B cell (primary cell): Measurements from ENCODE around the gene KIF22. TPM values are rescaled to one million over a fixed set of nuclear protein-coding genes. Genes with fewer than 3 reads are reported as not detected.
A peak's percentile ranks its signal among the peaks of the same experiment; 100 is the strongest.

ENCODE experiments used
- ATAC-seq: fragments of 200-7000 bp; cut with Tn5 transposase; one replicate; pipeline ENCODE4 v1.10.0; 2021; ENCODE audit warnings: low read depth, mild to moderate bottlenecking, moderate number of reproducible peaks, moderate library complexity
- CTCF ChIA-PET: fragments of 350-600 bp; sonication (Branson Sonifier 250); formaldehyde crosslinking; loops from one replicate; lab custom pipeline; 2021; ENCODE audit warnings: antibody characterized with exemption, inconsistent platforms; lab: Charles Lee
- POLR2A ChIA-PET: fragments of 350-600 bp; sonication (Branson Sonifier 250); formaldehyde crosslinking; loops from one replicate; lab custom pipeline; 2021; ENCODE audit warnings: antibody characterized with exemption; lab: Charles Lee
- DNase-seq: peaks from one replicate; pipeline ENCODE4 v3.0.0; 2013
- H2AFZ ChIP-seq: 2 replicates; pipeline ENCODE4 v1.6.1; 2012; ENCODE audit warnings: mild to moderate bottlenecking, low read depth, low read length; ENCODE audit not compliant: insufficient read depth, poor library complexity, severe bottlenecking
- H3K27ac ChIP-seq, 2 donors: 1 replicate in 1 of 2; 2 replicates in 1 of 2; pipeline ENCODE4 v1.5.1; 2012 to 2013; ENCODE audit warnings: low read length in 2 of 2, mild to moderate bottlenecking in 2 of 2, moderate library complexity in 1 of 2
- H3K27me3 ChIP-seq, 4 experiments: fragments of 200-600 bp in 1 of 4; sonication (generic) in 1 of 4; replicated peaks in 1 of 4; 1 replicate in 2 of 4; 2 replicates in 2 of 4; pipeline versions ENCODE4 v1.6.1 to v1.7.0; 2013 to 2016; ENCODE audit warnings: low read length in 3 of 4, mild to moderate bottlenecking in 2 of 4, mixed read lengths in 1 of 4, moderate library complexity in 1 of 4; ENCODE audit not compliant: insufficient read depth in 4 of 4, control insufficient read depth in 3 of 4; ENCODE audit errors: control extremely low read depth in 1 of 4
- H3K36me3 ChIP-seq, 2 experiments: replicated peaks in 1 of 2; 1 replicate in 1 of 2; 2 replicates in 1 of 2; pipeline versions ENCODE4 v1.6.1 to v1.7.1; 2013; ENCODE audit warnings: low read length in 1 of 2; ENCODE audit not compliant: insufficient read depth in 2 of 2, control insufficient read depth in 1 of 2; ENCODE audit errors: control extremely low read depth in 1 of 2, extremely low read depth in 1 of 2
- H3K4me1 ChIP-seq, 2 donors: fragments of 200-600 bp in 1 of 2; sonication (generic) in 1 of 2; 1 replicate in 1 of 2; 2 replicates in 1 of 2; pipeline versions ENCODE4 v1.5.1 to v1.6.1; 2013 to 2017; ENCODE audit warnings: low read length in 2 of 2; ENCODE audit not compliant: control insufficient read depth in 2 of 2, insufficient read depth in 2 of 2
- H3K4me2 ChIP-seq: replicated peaks from 2 replicates; pipeline ENCODE3; 2012; ENCODE audit warnings: mild to moderate bottlenecking, low read depth, low read length; ENCODE audit not compliant: poor library complexity, severe bottlenecking
- H3K4me3 ChIP-seq, 5 experiments: fragments of 200-600 bp in 1 of 5; sonication (generic) in 1 of 5; 1 replicate in 3 of 5; 2 replicates in 2 of 5; pipeline versions ENCODE4 v1.5.1 to v1.7.0; 2011 to 2016; ENCODE audit warnings: low read length in 4 of 5, mild to moderate bottlenecking in 4 of 5, low read depth in 2 of 5, control low read depth in 1 of 5, moderate library complexity in 1 of 5; ENCODE audit not compliant: insufficient read depth in 1 of 5; ENCODE audit errors: control extremely low read depth in 1 of 5, extremely low read depth in 1 of 5
- H3K79me2 ChIP-seq: fragments of 200-600 bp; sonication (generic); one replicate; pipeline ENCODE4 v1.6.0; 2016; ENCODE audit warnings: low read length; ENCODE audit not compliant: control insufficient read depth, insufficient read depth
- H3K9ac ChIP-seq: fragments of 200-600 bp; sonication (generic); 2 replicates; pipeline ENCODE4 v1.6.1; 2017; ENCODE audit warnings: mild to moderate bottlenecking, low read length, moderate library complexity
- H3K9me3 ChIP-seq, 3 donors: one replicate each; pipeline versions ENCODE4 v1.6.1 to v1.7.1; 2013; ENCODE audit warnings: low read length in 2 of 3; ENCODE audit not compliant: control insufficient read depth in 2 of 3, insufficient read depth in 1 of 3; ENCODE audit errors: control extremely low read depth in 1 of 3
- H4K20me1 ChIP-seq: 2 replicates; pipeline ENCODE4 v1.6.0; 2012; ENCODE audit warnings: mild to moderate bottlenecking, low read length; ENCODE audit not compliant: insufficient read depth, control insufficient read depth, poor library complexity, severe bottlenecking
- H3K27ac Mint-ChIP-seq: one replicate; pipeline ENCODE4 v1.8.0; 2021; ENCODE audit warnings: mixed read lengths
- H3K27me3 Mint-ChIP-seq: one replicate; pipeline ENCODE4 v1.8.0; 2021; ENCODE audit warnings: mixed read lengths
- H3K4me1 Mint-ChIP-seq: one replicate; pipeline ENCODE4 v1.8.0; 2021; ENCODE audit warnings: mixed read lengths
- H3K4me3 Mint-ChIP-seq: one replicate; pipeline ENCODE4 v1.8.0; 2021; ENCODE audit warnings: mixed read lengths
- H3K9me3 Mint-ChIP-seq: one replicate; pipeline ENCODE4 v1.8.0; 2022; ENCODE audit warnings: mixed read lengths; ENCODE audit not compliant: insufficient read depth
- CTCF ChIP-seq: fragments of 200-600 bp; IDR thresholded peaks from one replicate; pipeline ENCODE4 v1.8.0; 2022; ENCODE audit warnings: antibody characterized with exemption, mild to moderate bottlenecking
- EZH2 ChIP-seq: IDR thresholded peaks from 2 replicates; pipeline ENCODE4 v1.6.1; 2012; ENCODE audit warnings: borderline replicate concordance, low read depth, mild to moderate bottlenecking, moderate library complexity, low read length; ENCODE audit not compliant: insufficient read depth, poor library complexity, severe bottlenecking
- WGBS: methylation state at CpG from one replicate; pipeline ENCODE4 v1.1.5; 2013; ENCODE audit warnings: missing lambda C conversion rate; ENCODE audit not compliant: insufficient coverage; 5-methylcytosine and 5-hydroxymethylcytosine counted together
- intact Hi-C: fragments of 100-400 bp; cut with micrococcal nuclease; formaldehyde crosslinking; loops from one replicate; pipeline ENCODE4 v1.10.0; 2022
- polyA plus RNA-seq: library from polyadenylated mRNA; depleted of rRNA; stranded (reverse); fragments of >200 nt; gene quantifications from 2 replicates; pipeline ENCODE4 v1.2.3, GENCODE V29; 2012
- total RNA-seq, 2 donors: library from RNA; stranded (reverse); fragments of 120-200 nt in 1 of 2; gene quantifications; 1 replicate in 1 of 2; 2 replicates in 1 of 2; pipeline versions ENCODE4 v1.2.3 to v1.2.4, GENCODE V29; 2013 to 2022

Gene KIF22
- total and polyA plus RNA-seq, 2 donors (not counting 1 experiment from before 2014, with no cell fraction given) = 53.9 to 57.2 TPM

GRCh38 chr16:29813644-29814562 is 23.4 kb downstream of the KIF22 start:
- Histone ChIP-seq H3K27ac (no peak overlapping the region), H3K27me3 (peaks cover 0 to 13% (median 5%) of the 10 kb centered on the region in 4 experiments), H3K9ac (no peak overlapping the region), H3K4me3 (no peak overlapping the region), H4K20me1 (peaks cover 48% of the 10 kb centered on the region), H3K79me2 (peaks cover 45% of the 10 kb centered on the region), H3K4me2 (no peak overlapping the region), H3K9me3 (peaks cover 0 to 5% (median 0%) of the 10 kb centered on the region in 3 donors), H3K4me1 (peaks cover 47 to 64% of the 10 kb centered on the region in 2 donors), H2AFZ (no peak overlapping the region), H3K36me3 (peaks cover 2 to 23% of the 10 kb centered on the region in 2 experiments)
- CTCF ChIA-PET = no interaction called here
- Mint-ChIP-seq H3K27me3 (no peaks in the 10 kb centered on the region), H3K9me3 (no peaks in the 10 kb centered on the region), H3K4me3 (peak overlapping the region; percentile 97), H3K4me1 (peaks cover 61% of the 10 kb centered on the region), H3K27ac (no peak overlapping the region)
- POLR2A ChIA-PET = interaction anchor here (0.5 to 1.1 kb wide), 6 partner anchors 9 to 820 kb away, joined by 3 to 10 read pairs (median 4); no protein-coding TSS in a partner anchor
- ATAC-seq (no peak), DNase-seq (peak; percentile 35)
- TF ChIP-seq CTCF (no peak), EZH2 (no peak)
- intact Hi-C loops = loop anchor here (10.0 kb wide), 1 partner anchor 219 kb away; no protein-coding TSS in a partner anchor
- whole genome bisulfite sequencing = 75% methylated on average over 16 of the region's 24 CpGs
